Esophagus muscularis mucosa (tissue), 4 donors: ENCODE data around the gene CELF4. TPM values are rescaled to one million over a fixed set of nuclear protein-coding genes. Genes with fewer than 3 reads are reported as not detected.

Source experiments
- DNase-seq: peaks from one replicate; pipeline ENCODE4 v3.0.0-alpha.2; 2017; ENCODE audit errors: extremely low spot score
- H3K27ac ChIP-seq, 4 donors: fragments of 200-600 bp; sonication (generic); replicated peaks in 1 of 4; 1 replicate in 3 of 4; 2 replicates in 1 of 4; pipeline ENCODE4 v1.5.1; 2016 to 2019; ENCODE audit warnings: mild to moderate bottlenecking in 1 of 4
- H3K27me3 ChIP-seq, 4 donors: fragments of 200-600 bp; sonication (generic); one replicate each; pipeline versions ENCODE4 v1.5.1 to v1.6.0; 2016 to 2019
- H3K36me3 ChIP-seq, 4 donors: fragments of 200-600 bp; sonication (generic); one replicate each; pipeline ENCODE4 v1.5.1; 2016 to 2019
- H3K4me1 ChIP-seq, 4 donors: fragments of 200-600 bp; sonication (generic); one replicate each; pipeline ENCODE4 v1.5.1; 2016 to 2019
- H3K4me3 ChIP-seq, 4 donors: fragments of 200-600 bp; sonication (generic); 1 replicate in 2 of 4; 2 replicates in 2 of 4; pipeline ENCODE4 v1.5.1; 2016 to 2019; ENCODE audit warnings: mild to moderate bottlenecking in 4 of 4, moderate library complexity in 1 of 4
- H3K9me3 ChIP-seq, 4 donors: fragments of 200-600 bp; sonication (generic); 1 replicate in 3 of 4; 2 replicates in 1 of 4; pipeline ENCODE4 v1.5.1; 2016 to 2019
- CTCF ChIP-seq, 3 experiments: fragments of 200-600 bp in 2 of 3; fragments of 450-650 bp in 1 of 3; sonication (generic) in 2 of 3; IDR thresholded peaks; one replicate each; pipeline ENCODE4 v1.5.1; 2017 to 2019; ENCODE audit warnings: antibody characterized with exemption in 3 of 3, mild to moderate bottlenecking in 2 of 3, moderate library complexity in 1 of 3
- EP300 ChIP-seq: sonication (generic); formaldehyde crosslinking; IDR thresholded peaks from one replicate; pipeline ENCODE4 v1.6.1; 2017; ENCODE audit warnings: antibody characterized with exemption
- POLR2A ChIP-seq: fragments of 450-650 bp; IDR thresholded peaks from one replicate; pipeline ENCODE4 v1.6.1; 2017; ENCODE audit warnings: antibody characterized with exemption, moderate library complexity, mild to moderate bottlenecking, low read depth
- POLR2AphosphoS5 ChIP-seq, 2 donors: sonication (generic); formaldehyde crosslinking; IDR thresholded peaks; one replicate each; pipeline ENCODE4 v1.6.1; 2017; ENCODE audit warnings: antibody characterized with exemption in 2 of 2
- WGBS: methylation state at CpG from one replicate; pipeline ENCODE4 v1.1.5; 2018; 5-methylcytosine and 5-hydroxymethylcytosine counted together
- intact Hi-C: fragments of 100-400 bp; cut with DNase I; formaldehyde crosslinking; loops from one replicate; pipeline ENCODE4 v1.15.1; 2023
- total RNA-seq, 4 donors: library from RNA; depleted of rRNA; stranded (reverse); fragments of >200 nt; gene quantifications; one replicate each; pipeline versions ENCODE4 v1.1.0 to v1.2.1, GENCODE V29; 2016

The CELF4 gene
- total RNA-seq, 4 donors from 2014 or later: 0.86 to 1.8 (median 1.7) TPM

GRCh38 chr18:37432436-37433195 lies 133.0 kb downstream of the CELF4 start:
- intact Hi-C loops: no loop called here

GRCh38 chr18:37430357-37431076 lies 135.1 kb downstream of the CELF4 start:
- no peaks in the 10 kb centered on the region for H3K27me3 ChIP-seq
- TF ChIP-seq CTCF (IDR thresholded peaks at IDR 0.05) (no peak), POLR2AphosphoS5 (IDR thresholded peaks at IDR 0.05) (no peak), POLR2A (no peak), EP300 (no peak)
- intact Hi-C loops: no loop called here
- no peak for DNase-seq
- H3K27ac ChIP-seq: no peak overlapping the region
- no peaks in the 10 kb centered on the region for H3K36me3 ChIP-seq
- H3K4me3 ChIP-seq: no peak overlapping the region
- no peaks in the 10 kb centered on the region for H3K4me1 ChIP-seq
- WGBS: 58% methylated on average over 4 of the region's 6 CpGs
- H3K9me3 ChIP-seq: no peaks in the 10 kb centered on the region

More at GRCh38 chr18:37432436-37433195, 133.0 kb downstream of the CELF4 start:
- no peak overlapping the region for H3K4me3 ChIP-seq
- H3K9me3 ChIP-seq: no peaks in the 10 kb centered on the region
- TF ChIP-seq CTCF (IDR thresholded peaks at IDR 0.05): no peak
- no peak for TF ChIP-seq POLR2AphosphoS5 (IDR thresholded peaks at IDR 0.05)
- H3K27me3 ChIP-seq: no peaks in the 10 kb centered on the region
- H3K36me3 ChIP-seq: no peaks in the 10 kb centered on the region
- 86% methylated on average over 7 of the region's 7 CpGs for WGBS
- H3K27ac ChIP-seq: no peak overlapping the region
- DNase-seq: no peak
- no peaks in the 10 kb centered on the region for H3K4me1 ChIP-seq

- 96% methylated on average over 4 of the region's 4 CpGs for WGBS
- Histone ChIP-seq H3K9me3 (no peaks in the 10 kb centered on the region), H3K4me3 (no peak overlapping the region), H3K27ac (no peak overlapping the region), H3K4me1 (no peaks in the 10 kb centered on the region), H3K27me3 (no peaks in the 10 kb centered on the region), H3K36me3 (no peaks in the 10 kb centered on the region)
- DNase-seq: no peak
- intact Hi-C loops: no loop called here
- TF ChIP-seq POLR2A: no peak
- no peak for TF ChIP-seq EP300
- TF ChIP-seq CTCF (IDR thresholded peaks at IDR 0.05): no peak
- no peak for TF ChIP-seq POLR2AphosphoS5 (IDR thresholded peaks at IDR 0.05)
Measured at GRCh38 chr18:37429791-37430190, 135.8 kb downstream of the CELF4 start.

GRCh38 chr18:37428288-37428974 lies 137.2 kb downstream of the CELF4 start:
- Histone ChIP-seq H3K27ac (no peak overlapping the region), H3K36me3 (no peaks in the 10 kb centered on the region), H3K9me3 (no peaks in the 10 kb centered on the region), H3K4me3 (no peak overlapping the region), H3K27me3 (no peaks in the 10 kb centered on the region), H3K4me1 (no peaks in the 10 kb centered on the region)
- no peak for TF ChIP-seq CTCF (IDR thresholded peaks at IDR 0.05)
- TF ChIP-seq POLR2AphosphoS5 (IDR thresholded peaks at IDR 0.05): no peak
- TF ChIP-seq EP300: no peak
- TF ChIP-seq POLR2A: no peak
- intact Hi-C loops: no loop called here
- DNase-seq: no peak
- WGBS: 86% methylated on average over 6 of the region's 7 CpGs
